ENCODE measurements around the gene FAM47E. TPM values are rescaled to one million over a fixed set of nuclear protein-coding genes. Genes with fewer than 3 reads are reported as not detected.

The FAM47E gene
- total and polyA plus RNA-seq, 5 donors from 2014 or later, result 0.57 to 1.0 TPM; not detected in 3

GRCh38 chr4:76209881-76210280 lies 41.6 kb upstream of the FAM47E start:
- peaks cover 18% of the 10 kb centered on the region for H3K4me1 ChIP-seq (ENCODE audit: control insufficient read depth, insufficient read depth, low read length, poor library complexity, severe bottlenecking)
- H3K27me3 Mint-ChIP-seq, result no peaks in the 10 kb centered on the region
- H3K27ac ChIP-seq (ENCODE audit: insufficient read depth, low read length, poor library complexity, severe bottlenecking), result no peak overlapping the region
- no peaks in the 10 kb centered on the region for H3K9me3 Mint-ChIP-seq
- peak overlapping the region in 1 of 4 donors; percentile 14 for H3K4me3 Mint-ChIP-seq
- H3K9me3 ChIP-seq (ENCODE audit: control insufficient read depth in 2 of 2, low read length in 2 of 2), result no peaks in the 10 kb centered on the region
- no peak for DNase-seq
- H3K4me1 Mint-ChIP-seq, result peaks cover 22 to 63% (median 59%) of the 10 kb centered on the region in 4 donors
- ATAC-seq (ENCODE audit: low read depth in 2 of 2), result no peak
- no peaks in the 10 kb centered on the region for H3K36me3 ChIP-seq (ENCODE audit: control insufficient read depth, insufficient read depth, low read length)
- H3K27ac Mint-ChIP-seq, result peak overlapping the region in 1 of 3 donors; percentile 3
- no peaks in the 10 kb centered on the region for H3K27me3 ChIP-seq (ENCODE audit: control insufficient read depth, insufficient read depth, low read length)
- no peaks in the 10 kb centered on the region for H3K36me3 Mint-ChIP-seq
- no peak overlapping the region for H3K4me3 ChIP-seq (ENCODE audit: low read depth, low read length)

DNA sequence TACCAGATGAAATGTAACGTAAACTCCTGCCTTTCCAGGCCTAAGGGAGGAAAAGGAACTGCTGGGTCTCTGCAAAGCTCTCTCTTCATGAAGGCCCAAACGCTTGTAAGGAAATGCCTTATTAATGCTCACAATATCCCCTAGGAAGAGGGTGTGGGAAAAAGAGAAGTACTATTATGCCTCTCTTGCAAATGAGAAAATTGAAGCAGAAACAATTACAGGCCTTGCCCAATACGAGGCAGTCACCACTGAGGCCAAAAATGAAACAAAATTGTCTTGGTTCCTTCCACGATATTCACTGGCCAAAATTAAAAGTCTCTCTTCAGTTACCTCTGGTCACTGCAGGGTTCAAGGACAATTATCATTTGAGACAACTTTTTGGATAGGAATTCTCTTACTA lies 41.1 kb upstream of the FAM47E start:
- DNase-seq (no peak), ATAC-seq (ENCODE audit: low read depth in 2 of 2) (no peak)
- H3K9me3 Mint-ChIP-seq, result no peaks in the 10 kb centered on the region
- no peak overlapping the region for H3K27ac ChIP-seq (ENCODE audit: insufficient read depth, low read length, poor library complexity, severe bottlenecking)
- peaks cover 22 to 65% (median 59%) of the 10 kb centered on the region in 4 donors for H3K4me1 Mint-ChIP-seq
- H3K4me3 Mint-ChIP-seq, result peak overlapping the region in 1 of 4 donors; percentile 14
- H3K27ac Mint-ChIP-seq, result peak overlapping the region in 1 of 3 donors; percentile 3
- no peaks in the 10 kb centered on the region for H3K9me3 ChIP-seq (ENCODE audit: control insufficient read depth in 2 of 2, low read length in 2 of 2)
- H3K4me3 ChIP-seq (ENCODE audit: low read depth, low read length), result no peak overlapping the region
- H3K36me3 ChIP-seq (ENCODE audit: control insufficient read depth, insufficient read depth, low read length), result no peaks in the 10 kb centered on the region
- no peaks in the 10 kb centered on the region for H3K27me3 Mint-ChIP-seq
- no peaks in the 10 kb centered on the region for H3K36me3 Mint-ChIP-seq
- H3K27me3 ChIP-seq (ENCODE audit: control insufficient read depth, insufficient read depth, low read length), result no peaks in the 10 kb centered on the region
- H3K4me1 ChIP-seq (ENCODE audit: control insufficient read depth, insufficient read depth, low read length, poor library complexity, severe bottlenecking), result peaks cover 20% of the 10 kb centered on the region

- H3K36me3 ChIP-seq (ENCODE audit: control insufficient read depth, insufficient read depth, low read length), result no peaks in the 10 kb centered on the region
- Mint-ChIP-seq H3K4me3 (peak overlapping the region; percentile 90 to 94 (median 92)), H3K36me3 (no peaks in the 10 kb centered on the region), H3K4me1 (peaks cover 22 to 65% (median 52%) of the 10 kb centered on the region in 4 donors), H3K27me3 (no peaks in the 10 kb centered on the region), H3K9me3 (no peaks in the 10 kb centered on the region), H3K27ac (peak overlapping the region; percentile 89 to 97 (median 96))
- H3K4me3 ChIP-seq (ENCODE audit: low read depth, low read length), result peak overlapping the region; percentile 87
- no peaks in the 10 kb centered on the region for H3K9me3 ChIP-seq (ENCODE audit: control insufficient read depth in 2 of 2, low read length in 2 of 2)
- ATAC-seq (ENCODE audit: low read depth in 2 of 2) (no peak), DNase-seq (no peak)
- no peaks in the 10 kb centered on the region for H3K27me3 ChIP-seq (ENCODE audit: control insufficient read depth, insufficient read depth, low read length)
- H3K4me1 ChIP-seq (ENCODE audit: control insufficient read depth, insufficient read depth, low read length, poor library complexity, severe bottlenecking), result peaks cover 20% of the 10 kb centered on the region
- peak overlapping the region; percentile 84 for H3K27ac ChIP-seq (ENCODE audit: insufficient read depth, low read length, poor library complexity, severe bottlenecking)
Observed at GRCh38 chr4:76211769-76212708, 39.5 kb upstream of the FAM47E start.

GRCh38 chr4:76212851-76213414 lies 38.6 kb upstream of the FAM47E start:
- Mint-ChIP-seq H3K27ac (peak overlapping the region; percentile 89 to 97 (median 96)), H3K4me3 (peak overlapping the region; percentile 90 to 94 (median 92)), H3K9me3 (no peaks in the 10 kb centered on the region), H3K27me3 (no peaks in the 10 kb centered on the region), H3K36me3 (no peaks in the 10 kb centered on the region), H3K4me1 (peaks cover 19 to 61% (median 45%) of the 10 kb centered on the region in 4 donors)
- ATAC-seq (ENCODE audit: low read depth in 2 of 2) (peak; percentile 5 to 11), DNase-seq (peak; percentile 32 to 62 (median 57))
- Histone ChIP-seq H3K4me3 (ENCODE audit: low read depth, low read length) (peak overlapping the region; percentile 87), H3K36me3 (ENCODE audit: control insufficient read depth, insufficient read depth, low read length) (no peaks in the 10 kb centered on the region), H3K27ac (ENCODE audit: insufficient read depth, low read length, poor library complexity, severe bottlenecking) (peak overlapping the region; percentile 84), H3K27me3 (ENCODE audit: control insufficient read depth, insufficient read depth, low read length) (no peaks in the 10 kb centered on the region), H3K4me1 (ENCODE audit: control insufficient read depth, insufficient read depth, low read length, poor library complexity, severe bottlenecking) (peaks cover 20% of the 10 kb centered on the region), H3K9me3 (ENCODE audit: control insufficient read depth in 2 of 2, low read length in 2 of 2) (no peaks in the 10 kb centered on the region)

- no peaks in the 10 kb centered on the region for H3K27me3 ChIP-seq (ENCODE audit: control insufficient read depth, insufficient read depth, low read length)
- H3K9me3 Mint-ChIP-seq, result no peaks in the 10 kb centered on the region
- H3K36me3 ChIP-seq (ENCODE audit: control insufficient read depth, insufficient read depth, low read length), result no peaks in the 10 kb centered on the region
- peaks cover 20% of the 10 kb centered on the region for H3K4me1 ChIP-seq (ENCODE audit: control insufficient read depth, insufficient read depth, low read length, poor library complexity, severe bottlenecking)
- H3K27me3 Mint-ChIP-seq, result no peaks in the 10 kb centered on the region
- no peaks in the 10 kb centered on the region for H3K9me3 ChIP-seq (ENCODE audit: control insufficient read depth in 2 of 2, low read length in 2 of 2)
- peak within 1 kb of the TSS; percentile 89 to 97 (median 96) for H3K27ac Mint-ChIP-seq
- ATAC-seq (ENCODE audit: low read depth in 2 of 2), result peak; percentile 74 to 76
- peak within 1 kb of the TSS; percentile 84 for H3K27ac ChIP-seq (ENCODE audit: insufficient read depth, low read length, poor library complexity, severe bottlenecking)
- H3K36me3 Mint-ChIP-seq, result no peaks in the 10 kb centered on the region
- H3K4me3 Mint-ChIP-seq, result peak within 1 kb of the TSS; percentile 90 to 94 (median 92)
- peaks cover 14 to 55% (median 41%) of the 10 kb centered on the region in 4 donors for H3K4me1 Mint-ChIP-seq
- H3K4me3 ChIP-seq (ENCODE audit: low read depth, low read length), result peak within 1 kb of the TSS; percentile 87
- peak; percentile 66 to 82 (median 76) for DNase-seq
Observed at GRCh38 chr4:76213415-76214176, 37.9 kb upstream of the FAM47E start, which contains the start of gene SCARB2. Gene SCARB2 (minus strand): TSS chr4:76213824. CDS start chr4:76213543, 281 bp downstream.

DNA sequence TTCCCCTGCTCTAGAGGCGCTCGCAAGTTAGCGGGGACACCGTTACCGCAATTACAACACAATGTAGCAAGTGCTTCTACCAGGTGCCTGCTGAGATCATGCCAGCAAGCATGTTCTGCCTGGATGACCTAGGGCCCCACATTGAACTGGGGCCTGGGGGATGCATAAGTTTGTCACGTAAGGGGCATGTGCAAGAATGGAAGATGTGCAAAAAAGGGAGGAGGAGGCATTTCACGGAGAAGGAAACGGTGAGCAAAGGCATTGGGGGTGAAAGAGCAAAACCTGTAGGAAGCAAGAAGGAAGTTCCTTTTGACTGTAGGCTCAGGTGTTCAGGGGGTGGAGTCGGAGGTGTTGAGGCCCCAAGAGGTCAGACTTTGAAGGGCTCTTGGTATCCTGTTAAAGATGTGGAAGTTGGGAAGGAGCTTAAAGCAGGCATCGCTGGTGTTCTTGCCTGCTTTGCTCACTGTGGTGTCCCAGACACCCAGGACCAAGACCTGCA lies 37.3 kb upstream of the FAM47E start:
- Mint-ChIP-seq H3K4me3 (peak overlapping the region; percentile 82 to 92 (median 88)), H3K4me1 (peaks cover 14 to 51% (median 40%) of the 10 kb centered on the region in 4 donors), H3K27me3 (no peaks in the 10 kb centered on the region), H3K36me3 (no peaks in the 10 kb centered on the region), H3K27ac (peak overlapping the region; percentile 88 to 97 (median 93)), H3K9me3 (no peaks in the 10 kb centered on the region)
- Histone ChIP-seq H3K4me1 (ENCODE audit: control insufficient read depth, insufficient read depth, low read length, poor library complexity, severe bottlenecking) (peaks cover 20% of the 10 kb centered on the region), H3K27ac (ENCODE audit: insufficient read depth, low read length, poor library complexity, severe bottlenecking) (peak overlapping the region; percentile 84), H3K4me3 (ENCODE audit: low read depth, low read length) (peak overlapping the region; percentile 75), H3K36me3 (ENCODE audit: control insufficient read depth, insufficient read depth, low read length) (no peaks in the 10 kb centered on the region), H3K9me3 (ENCODE audit: control insufficient read depth in 2 of 2, low read length in 2 of 2) (no peaks in the 10 kb centered on the region), H3K27me3 (ENCODE audit: control insufficient read depth, insufficient read depth, low read length) (no peaks in the 10 kb centered on the region)
- no peak for DNase-seq
- ATAC-seq (ENCODE audit: low read depth in 2 of 2), result peak in 1 of 2 donors; percentile 35

GRCh38 chr4:76215077-76215476 lies 36.4 kb upstream of the FAM47E start:
- Histone ChIP-seq H3K9me3 (ENCODE audit: control insufficient read depth in 2 of 2, low read length in 2 of 2) (no peaks in the 10 kb centered on the region), H3K27ac (ENCODE audit: insufficient read depth, low read length, poor library complexity, severe bottlenecking) (peak overlapping the region; percentile 84), H3K4me3 (ENCODE audit: low read depth, low read length) (peak overlapping the region; percentile 75), H3K4me1 (ENCODE audit: control insufficient read depth, insufficient read depth, low read length, poor library complexity, severe bottlenecking) (peaks cover 20% of the 10 kb centered on the region), H3K27me3 (ENCODE audit: control insufficient read depth, insufficient read depth, low read length) (no peaks in the 10 kb centered on the region), H3K36me3 (ENCODE audit: control insufficient read depth, insufficient read depth, low read length) (no peaks in the 10 kb centered on the region)
- Mint-ChIP-seq H3K36me3 (no peaks in the 10 kb centered on the region), H3K9me3 (no peaks in the 10 kb centered on the region), H3K27me3 (no peaks in the 10 kb centered on the region), H3K4me3 (peak overlapping the region in 3 of 4 donors; percentile 3 to 92 (median 90)), H3K4me1 (peaks cover 14 to 46% (median 37%) of the 10 kb centered on the region in 4 donors), H3K27ac (peak overlapping the region in 2 of 3 donors; percentile 75 to 88)
- ATAC-seq (ENCODE audit: low read depth in 2 of 2), result no peak
- DNase-seq, result no peak
